HCT116 (cell line): ENCODE measurements around the gene GPR45. TPM values are rescaled to one million over a fixed set of nuclear protein-coding genes. Genes with fewer than 3 reads are reported as not detected.

Experiments
- ATAC-seq: fragments of 200-7000 bp; cut with Tn5 transposase; 2 replicates; pipeline ENCODE4 v1.9.1; 2020; ENCODE audit warnings: mild to moderate bottlenecking, moderate library complexity
- BruUV-seq: library from RNA; stranded (reverse); fragments of 400-500 nt; replicated peaks from 2 replicates; lab custom pipeline; 2021; lab: Mats Ljungman, UMichigan
- CTCF ChIA-PET: fragments of 300-600 bp; sonication (Branson Sonifier 250); formaldehyde crosslinking; loops from one replicate; lab custom pipeline; 2021; ENCODE audit warnings: antibody characterized with exemption; lab: Charles Lee
- POLR2A ChIA-PET: fragments of 300-600, 350-600 bp; sonication (Branson Sonifier 250); formaldehyde crosslinking; loops from one replicate; lab custom pipeline; 2021; ENCODE audit warnings: antibody characterized with exemption; lab: Charles Lee
- RAD21 ChIA-PET, 2 experiments: fragments of 300-600 bp; sonication (Branson Sonifier 250); formaldehyde crosslinking; loops; one replicate each; lab custom pipeline; 2023; ENCODE audit warnings: low total read pairs in 2 of 2; ENCODE audit not compliant: uncharacterized antibody in 2 of 2, unreplicated experiment in 2 of 2, low non-redundant PET in 1 of 2; lab: Charles Lee
- DNase-seq: peaks from one replicate; pipeline ENCODE4 v3.0.0-alpha.2; 2010; ENCODE audit warnings: low read depth, low spot score
- H2AFZ ChIP-seq: fragments of 200-600 bp; shearing (Covaris generic), sonication (generic); 2 replicates; pipeline ENCODE4 v1.6.1; 2017; ENCODE audit warnings: low read depth, mixed run types, mixed read lengths, antibody characterized with exemption, low read length; ENCODE audit not compliant: poor library complexity, severe bottlenecking
- H3K27ac ChIP-seq: 2 replicates; pipeline ENCODE4 v1.5.1; 2012; ENCODE audit warnings: low read depth, low read length
- H3K27me3 ChIP-seq: fragments of 200-600 bp; sonication (generic); 2 replicates; pipeline ENCODE4 v1.6.1; 2016; ENCODE audit warnings: mixed run types, low read length, mixed read lengths; ENCODE audit not compliant: insufficient read depth
- H3K36me3 ChIP-seq, 2 experiments: fragments of 200-500 bp in 1 of 2; fragments of 200-600 bp in 1 of 2; sonication (Bioruptor generic) in 1 of 2; sonication (generic) in 1 of 2; 2 replicates each; pipeline versions ENCODE4 v1.5.1 to v1.6.1; 2014 to 2016; ENCODE audit warnings: low read length in 2 of 2, inconsistent platforms in 1 of 2, mixed read lengths in 1 of 2, mixed run types in 1 of 2; ENCODE audit not compliant: insufficient read depth in 2 of 2, control insufficient read depth in 1 of 2
- H3K4me1 ChIP-seq, 2 experiments: fragments of 200-600 bp in 1 of 2; sonication (generic) in 1 of 2; 2 replicates each; pipeline versions ENCODE4 v1.5.1 to v1.6.1; 2012 to 2017; ENCODE audit warnings: low read length in 2 of 2, inconsistent platforms in 1 of 2, mild to moderate bottlenecking in 1 of 2, mixed read lengths in 1 of 2, mixed run types in 1 of 2, moderate library complexity in 1 of 2; ENCODE audit not compliant: insufficient read depth in 2 of 2, control insufficient read depth in 1 of 2
- H3K4me2 ChIP-seq: fragments of 200-600 bp; sonication (generic); 2 replicates; pipeline ENCODE4 v1.6.1; 2017; ENCODE audit warnings: mixed run types, low read length, mixed read lengths
- H3K4me3 ChIP-seq, 2 experiments: fragments of 200-600 bp in 1 of 2; sonication (generic) in 1 of 2; replicated peaks in 1 of 2; 2 replicates each; pipeline ENCODE4 v1.5.1; 2011 to 2016; ENCODE audit warnings: low read length in 2 of 2, control low read depth in 1 of 2, low read depth in 1 of 2, mild to moderate bottlenecking in 1 of 2, mixed read lengths in 1 of 2, mixed run types in 1 of 2
- H3K79me2 ChIP-seq: fragments of 200-600 bp; sonication (generic); 2 replicates; pipeline ENCODE4 v1.6.1; 2017; ENCODE audit warnings: mild to moderate bottlenecking, mixed run types, low read length, moderate library complexity, mixed read lengths; ENCODE audit not compliant: insufficient read depth
- H3K9ac ChIP-seq: fragments of 200-600 bp; sonication (generic); 2 replicates; pipeline ENCODE4 v1.6.1; 2016; ENCODE audit warnings: low read length, mixed read lengths
- H3K9me2 ChIP-seq: fragments of 200-600 bp; sonication (generic), shearing (Covaris generic); 2 replicates; pipeline ENCODE4 v1.6.1; 2017; ENCODE audit warnings: mixed run types, mild to moderate bottlenecking, moderate library complexity; ENCODE audit not compliant: insufficient read depth
- H3K9me3 ChIP-seq, 2 experiments: fragments of 200-500 bp in 1 of 2; fragments of 200-600 bp in 1 of 2; sonication (Bioruptor generic) in 1 of 2; sonication (generic) in 1 of 2; 2 replicates each; pipeline ENCODE4 v1.6.1; 2014 to 2017; ENCODE audit warnings: low read length in 2 of 2, mixed read lengths in 2 of 2, inconsistent platforms in 1 of 2, low read depth in 1 of 2, mild to moderate bottlenecking in 1 of 2, mixed run types in 1 of 2, moderate library complexity in 1 of 2; ENCODE audit not compliant: control insufficient read depth in 1 of 2, insufficient read depth in 1 of 2
- H4K20me1 ChIP-seq: fragments of 200-600 bp; sonication (generic), shearing (Covaris generic); 2 replicates; pipeline ENCODE4 v1.6.1; 2017; ENCODE audit warnings: mixed run types, mild to moderate bottlenecking, moderate library complexity; ENCODE audit not compliant: insufficient read depth
- CEBPB ChIP-seq: IDR thresholded peaks from 2 replicates; pipeline ENCODE4 v1.6.1; 2012; ENCODE audit warnings: low read depth
- EGR1 ChIP-seq: IDR thresholded peaks from 2 replicates; pipeline ENCODE4 v1.6.1; 2012; ENCODE audit warnings: low read depth
- EZH2 ChIP-seq: fragments of 200-600 bp; sonication (generic); IDR thresholded peaks from 2 replicates; pipeline ENCODE4 v1.6.1; 2017; ENCODE audit warnings: antibody characterized with exemption, mixed run types
- EZH2phosphoT487 ChIP-seq: fragments of 200-600 bp; IDR thresholded peaks from 2 replicates; pipeline ENCODE4 v1.6.1; 2018; ENCODE audit warnings: antibody characterized with exemption, borderline replicate concordance
- JUND ChIP-seq: IDR thresholded peaks from 2 replicates; pipeline ENCODE4 v1.6.1; 2012
- POLR2A ChIP-seq: IDR thresholded peaks from 2 replicates; pipeline ENCODE4 v1.7.0; 2011; ENCODE audit warnings: borderline replicate concordance; ENCODE audit not compliant: insufficient read depth, insufficient read length; ENCODE audit errors: extremely low read depth
- POLR2AphosphoS5 ChIP-seq: IDR thresholded peaks from 2 replicates; pipeline ENCODE4 v1.6.1; 2011; ENCODE audit warnings: mild to moderate bottlenecking, low read depth, low read length, moderate library complexity
- SIN3A ChIP-seq: IDR thresholded peaks from 2 replicates; pipeline ENCODE4 v1.6.1; 2012; ENCODE audit warnings: low read depth
- SP1 ChIP-seq: IDR thresholded peaks from 2 replicates; pipeline ENCODE4 v1.6.1; 2012; ENCODE audit warnings: low read depth
- SRF ChIP-seq: IDR thresholded peaks from 2 replicates; pipeline ENCODE4 v1.6.1; 2012; ENCODE audit warnings: low read depth
- TCF7L2 ChIP-seq: IDR thresholded peaks from 2 replicates; pipeline ENCODE4 v1.7.0; 2011; ENCODE audit warnings: borderline replicate concordance, inconsistent platforms; ENCODE audit not compliant: insufficient read depth, insufficient read length; ENCODE audit errors: extremely low read depth
- ZFX ChIP-seq: fragments of 450-650 bp; IDR thresholded peaks from 2 replicates; pipeline ENCODE4 v1.6.1; 2017
- ZNF274 ChIP-seq: fragments of 200-500 bp; sonication (Bioruptor generic); IDR thresholded peaks from 2 replicates; pipeline ENCODE4 v1.6.1; 2014; ENCODE audit warnings: mild to moderate bottlenecking, low read depth, low read length, inconsistent platforms
- intact Hi-C: fragments of 100-400 bp; cut with micrococcal nuclease; formaldehyde crosslinking; loops from 2 replicates; pipeline ENCODE4 v1.10.0; 2022
- total RNA-seq: library from RNA; stranded (reverse); gene quantifications from one replicate; pipeline ENCODE4 v1.2.1, GENCODE V29; 2021; ENCODE audit not compliant: unreplicated experiment
- TF ChIP-seq, protein P1 (sequence below): IDR thresholded peaks from 2 replicates; pipeline ENCODE4 v1.6.1; 2011; ENCODE audit warnings: mild to moderate bottlenecking, low read length, moderate library complexity; ENCODE audit not compliant: insufficient replicate concordance; ENCODE audit errors: extremely low read depth
- TF ChIP-seq, protein P2 (sequence below): IDR thresholded peaks from 2 replicates; pipeline ENCODE4 v1.6.1; 2012
- TF ChIP-seq, protein P3 (sequence below): IDR thresholded peaks from 2 replicates; pipeline ENCODE4 v1.6.1; 2012
- TF ChIP-seq, protein P4 (sequence below), 3 experiments: fragments of 200-600 bp in 1 of 3; sonication (generic) in 1 of 3; IDR thresholded peaks in 2 of 3; conservative IDR thresholded peaks in 1 of 3; 2 replicates each; pipeline ENCODE4 v1.5.1; 2012 to 2017; ENCODE audit warnings: low read depth in 2 of 3, low read length in 2 of 3, antibody characterized with exemption in 1 of 3, borderline replicate concordance in 1 of 3, control low read depth in 1 of 3, mild to moderate bottlenecking in 1 of 3, mixed read lengths in 1 of 3, mixed run types in 1 of 3, moderate library complexity in 1 of 3; ENCODE audit not compliant: insufficient read depth in 1 of 3

The GPR45 gene
- total RNA-seq, 1 experiment from 2014 or later, result 0.30 TPM

DNA sequence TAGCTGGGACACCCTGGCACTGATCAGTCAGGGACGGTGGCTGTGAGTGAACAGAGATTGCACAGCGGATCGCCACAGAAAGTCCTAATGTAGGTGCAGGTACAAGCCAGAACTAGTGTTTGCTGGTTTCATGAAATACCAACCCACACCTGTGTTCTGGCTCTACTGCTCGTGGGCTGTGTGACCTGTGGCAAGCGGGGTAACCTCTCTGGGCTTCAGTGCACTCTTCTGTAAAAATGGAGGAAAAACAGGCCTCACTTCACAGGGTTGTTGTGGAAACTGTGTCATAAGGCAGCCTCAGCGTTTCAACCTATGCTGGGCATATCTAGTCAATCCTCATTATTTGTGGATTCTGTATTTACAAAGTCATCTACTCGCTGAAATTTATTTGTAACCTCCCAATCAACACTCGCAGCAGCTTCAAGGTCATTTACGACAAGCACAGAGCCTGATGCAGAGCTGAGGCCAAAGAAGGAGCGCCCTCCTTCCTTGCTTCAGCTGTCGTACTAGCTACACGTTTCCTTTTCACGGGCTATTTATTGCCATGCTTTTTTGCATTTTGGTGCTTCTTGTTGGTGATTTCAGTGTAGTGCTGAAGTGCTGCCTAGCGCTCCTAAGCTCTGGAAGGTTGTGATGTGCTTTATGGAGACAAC lies 30.0 kb downstream of the GPR45 start:
- H3K36me3 ChIP-seq, result peaks cover 18 to 20% of the 10 kb centered on the region in 2 experiments; a peak in 3 of 4 replicates
- H4K20me1 ChIP-seq, result no peaks in the 10 kb centered on the region
- POLR2A ChIA-PET, result no interaction called here
- intact Hi-C loops, result no loop called here
- TF ChIP-seq ZFX (no peak), SRF (no peak), JUND (no peak), POLR2AphosphoS5 (no peak), EGR1 (no peak), EZH2phosphoT487 (no peak), ZNF274 (no peak), SIN3A (no peak), SP1 (no peak), TCF7L2 (no peak), POLR2A (no peak), CEBPB (no peak), EZH2 (no peak)
- TF ChIP-seq, protein P1, sequence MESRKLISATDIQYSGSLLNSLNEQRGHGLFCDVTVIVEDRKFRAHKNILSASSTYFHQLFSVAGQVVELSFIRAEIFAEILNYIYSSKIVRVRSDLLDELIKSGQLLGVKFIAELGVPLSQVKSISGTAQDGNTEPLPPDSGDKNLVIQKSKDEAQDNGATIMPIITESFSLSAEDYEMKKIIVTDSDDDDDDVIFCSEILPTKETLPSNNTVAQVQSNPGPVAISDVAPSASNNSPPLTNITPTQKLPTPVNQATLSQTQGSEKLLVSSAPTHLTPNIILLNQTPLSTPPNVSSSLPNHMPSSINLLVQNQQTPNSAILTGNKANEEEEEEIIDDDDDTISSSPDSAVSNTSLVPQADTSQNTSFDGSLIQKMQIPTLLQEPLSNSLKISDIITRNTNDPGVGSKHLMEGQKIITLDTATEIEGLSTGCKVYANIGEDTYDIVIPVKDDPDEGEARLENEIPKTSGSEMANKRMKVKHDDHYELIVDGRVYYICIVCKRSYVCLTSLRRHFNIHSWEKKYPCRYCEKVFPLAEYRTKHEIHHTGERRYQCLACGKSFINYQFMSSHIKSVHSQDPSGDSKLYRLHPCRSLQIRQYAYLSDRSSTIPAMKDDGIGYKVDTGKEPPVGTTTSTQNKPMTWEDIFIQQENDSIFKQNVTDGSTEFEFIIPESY, result no peak
- TF ChIP-seq, protein P2, sequence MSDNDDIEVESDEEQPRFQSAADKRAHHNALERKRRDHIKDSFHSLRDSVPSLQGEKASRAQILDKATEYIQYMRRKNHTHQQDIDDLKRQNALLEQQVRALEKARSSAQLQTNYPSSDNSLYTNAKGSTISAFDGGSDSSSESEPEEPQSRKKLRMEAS, result no peak
- TF ChIP-seq, protein P3, sequence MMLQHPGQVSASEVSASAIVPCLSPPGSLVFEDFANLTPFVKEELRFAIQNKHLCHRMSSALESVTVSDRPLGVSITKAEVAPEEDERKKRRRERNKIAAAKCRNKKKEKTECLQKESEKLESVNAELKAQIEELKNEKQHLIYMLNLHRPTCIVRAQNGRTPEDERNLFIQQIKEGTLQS, result no peak
- TF ChIP-seq, protein P4, sequence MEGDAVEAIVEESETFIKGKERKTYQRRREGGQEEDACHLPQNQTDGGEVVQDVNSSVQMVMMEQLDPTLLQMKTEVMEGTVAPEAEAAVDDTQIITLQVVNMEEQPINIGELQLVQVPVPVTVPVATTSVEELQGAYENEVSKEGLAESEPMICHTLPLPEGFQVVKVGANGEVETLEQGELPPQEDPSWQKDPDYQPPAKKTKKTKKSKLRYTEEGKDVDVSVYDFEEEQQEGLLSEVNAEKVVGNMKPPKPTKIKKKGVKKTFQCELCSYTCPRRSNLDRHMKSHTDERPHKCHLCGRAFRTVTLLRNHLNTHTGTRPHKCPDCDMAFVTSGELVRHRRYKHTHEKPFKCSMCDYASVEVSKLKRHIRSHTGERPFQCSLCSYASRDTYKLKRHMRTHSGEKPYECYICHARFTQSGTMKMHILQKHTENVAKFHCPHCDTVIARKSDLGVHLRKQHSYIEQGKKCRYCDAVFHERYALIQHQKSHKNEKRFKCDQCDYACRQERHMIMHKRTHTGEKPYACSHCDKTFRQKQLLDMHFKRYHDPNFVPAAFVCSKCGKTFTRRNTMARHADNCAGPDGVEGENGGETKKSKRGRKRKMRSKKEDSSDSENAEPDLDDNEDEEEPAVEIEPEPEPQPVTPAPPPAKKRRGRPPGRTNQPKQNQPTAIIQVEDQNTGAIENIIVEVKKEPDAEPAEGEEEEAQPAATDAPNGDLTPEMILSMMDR (IDR thresholded peaks at IDR 0.05 in 2 of 3, conservative IDR thresholded peaks at IDR 0.05 in 1 of 3; ENCODE audit: borderline replicate concordance in 1 of 3, insufficient read depth in 1 of 3, low read depth in 2 of 3, low read length in 2 of 3), result no peak
- H3K27ac ChIP-seq, result no peak overlapping the region
- H3K9me2 ChIP-seq, result no peaks in the 10 kb centered on the region
- no peaks in the 10 kb centered on the region for H3K79me2 ChIP-seq
- RAD21 ChIA-PET, result no interaction called here
- no peak for ATAC-seq
- H3K9me3 ChIP-seq, result no peaks in the 10 kb centered on the region
- no peak overlapping the region for H2AFZ ChIP-seq
- no peaks in the 10 kb centered on the region for H3K4me1 ChIP-seq
- H3K4me2 ChIP-seq, result no peak overlapping the region
- no TSS peak for BruUV-seq
- H3K27me3 ChIP-seq, result no peaks in the 10 kb centered on the region
- H3K9ac ChIP-seq, result no peak overlapping the region
- DNase-seq, result no peak
- CTCF ChIA-PET, result interaction anchor here (0.6 kb wide), 1 partner anchor 33 kb away, joined by 5 read pairs; no protein-coding TSS in a partner anchor
- H3K4me3 ChIP-seq, result no peak overlapping the region
